Measurements from ENCODE around the gene NMRK2.

DNA sequence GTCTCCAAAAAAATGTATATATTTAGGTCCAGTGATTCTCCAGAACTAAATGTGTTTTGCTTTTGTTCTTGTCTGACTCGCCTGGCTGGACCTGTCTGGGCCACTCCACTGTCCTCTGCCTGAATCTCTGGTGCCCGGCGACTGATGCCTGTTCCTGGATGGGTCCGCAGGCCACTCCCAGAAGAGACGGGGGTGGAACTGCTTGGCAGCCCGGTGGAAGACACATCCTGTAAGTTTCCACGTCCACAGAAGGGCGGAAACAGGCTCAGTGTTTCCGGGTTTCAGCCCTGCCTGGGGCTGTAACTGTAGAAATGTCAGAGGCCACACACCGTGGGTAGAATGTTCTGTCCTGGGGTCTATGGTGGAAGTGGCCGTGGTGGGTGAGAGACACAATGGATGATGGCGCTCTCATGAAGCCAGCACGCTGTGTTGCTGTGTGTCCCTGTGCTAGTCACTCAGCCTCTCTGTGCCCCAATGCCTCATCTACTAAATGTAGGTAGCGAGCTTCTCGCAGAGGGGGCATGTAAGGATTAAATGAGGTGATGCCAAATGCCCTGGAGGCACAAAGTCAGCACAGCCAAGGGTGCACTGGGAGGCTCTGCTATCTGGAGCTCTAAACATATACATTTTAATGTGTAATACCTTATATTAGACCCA, 30.4 kb upstream of the NMRK2 start:
- TF ChIP-seq, protein P1, sequence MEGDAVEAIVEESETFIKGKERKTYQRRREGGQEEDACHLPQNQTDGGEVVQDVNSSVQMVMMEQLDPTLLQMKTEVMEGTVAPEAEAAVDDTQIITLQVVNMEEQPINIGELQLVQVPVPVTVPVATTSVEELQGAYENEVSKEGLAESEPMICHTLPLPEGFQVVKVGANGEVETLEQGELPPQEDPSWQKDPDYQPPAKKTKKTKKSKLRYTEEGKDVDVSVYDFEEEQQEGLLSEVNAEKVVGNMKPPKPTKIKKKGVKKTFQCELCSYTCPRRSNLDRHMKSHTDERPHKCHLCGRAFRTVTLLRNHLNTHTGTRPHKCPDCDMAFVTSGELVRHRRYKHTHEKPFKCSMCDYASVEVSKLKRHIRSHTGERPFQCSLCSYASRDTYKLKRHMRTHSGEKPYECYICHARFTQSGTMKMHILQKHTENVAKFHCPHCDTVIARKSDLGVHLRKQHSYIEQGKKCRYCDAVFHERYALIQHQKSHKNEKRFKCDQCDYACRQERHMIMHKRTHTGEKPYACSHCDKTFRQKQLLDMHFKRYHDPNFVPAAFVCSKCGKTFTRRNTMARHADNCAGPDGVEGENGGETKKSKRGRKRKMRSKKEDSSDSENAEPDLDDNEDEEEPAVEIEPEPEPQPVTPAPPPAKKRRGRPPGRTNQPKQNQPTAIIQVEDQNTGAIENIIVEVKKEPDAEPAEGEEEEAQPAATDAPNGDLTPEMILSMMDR (IDR thresholded peaks at IDR 0.05) = no peak
- no peak for TF ChIP-seq POLR2A (IDR thresholded peaks at IDR 0.05)

Data from uterus (tissue), 2 donors.